Keratinocyte (primary cell): Measurements from ENCODE around the gene CXCL8. TPM values are rescaled to one million over a fixed set of nuclear protein-coding genes. Genes with fewer than 3 reads are reported as not detected.

ENCODE experiments used
- DNase-seq: peaks from one replicate; pipeline ENCODE4 v3.0.0-alpha.2; 2011; ENCODE audit warnings: low read depth, missing footprints, low spot score
- FAIRE-seq: peaks from 2 replicates; lab custom pipeline; 2011; peaks lifted over from hg19 to GRCh38; lab: Jason Lieb, UNC
- H2AFZ ChIP-seq: 2 replicates; pipeline ENCODE4 v1.6.0; 2012; ENCODE audit warnings: low read length, control low read depth, inconsistent platforms; ENCODE audit not compliant: control insufficient read depth
- H3K27ac ChIP-seq: 2 replicates; pipeline ENCODE4 v1.5.1; 2011; ENCODE audit warnings: low read length; ENCODE audit not compliant: control insufficient read depth, insufficient read depth
- H3K27me3 ChIP-seq: 3 replicates; pipeline ENCODE4 v1.6.0; 2011; ENCODE audit warnings: low read length; ENCODE audit not compliant: control insufficient read depth, insufficient read depth; ENCODE audit errors: extremely low read depth
- H3K36me3 ChIP-seq, 2 experiments: 2 replicates in 1 of 2; 3 replicates in 1 of 2; pipeline ENCODE4 v1.5.1; 2011; ENCODE audit warnings: low read length in 2 of 2, mild to moderate bottlenecking in 1 of 2; ENCODE audit not compliant: control insufficient read depth in 2 of 2, insufficient read depth in 2 of 2; ENCODE audit errors: extremely low read depth in 1 of 2
- H3K4me1 ChIP-seq: 3 replicates; pipeline ENCODE4 v1.5.1; 2011; ENCODE audit warnings: low read length; ENCODE audit not compliant: control insufficient read depth, insufficient read depth; ENCODE audit errors: extremely low read depth
- H3K4me2 ChIP-seq: 3 replicates; pipeline ENCODE4 v1.6.0; 2011; ENCODE audit warnings: low read depth, low read length; ENCODE audit not compliant: control insufficient read depth, insufficient read depth; ENCODE audit errors: extremely low read depth
- H3K4me3 ChIP-seq, 3 experiments: fragments of 200-600 bp in 1 of 3; sonication (generic) in 1 of 3; 2 replicates in 2 of 3; 3 replicates in 1 of 3; pipeline ENCODE4 v1.5.1; 2011 to 2016; ENCODE audit warnings: low read length in 3 of 3, mild to moderate bottlenecking in 3 of 3, control low read depth in 2 of 3, inconsistent platforms in 1 of 3, low read depth in 1 of 3, mixed read lengths in 1 of 3, mixed run types in 1 of 3, moderate library complexity in 1 of 3; ENCODE audit not compliant: control insufficient read depth in 2 of 3, insufficient read depth in 2 of 3; ENCODE audit errors: extremely low read depth in 1 of 3
- H3K79me2 ChIP-seq: 2 replicates; pipeline ENCODE4 v1.6.0; 2012; ENCODE audit warnings: low read length; ENCODE audit not compliant: control insufficient read depth, insufficient read depth
- H3K9ac ChIP-seq: 3 replicates; pipeline ENCODE4 v1.6.0; 2011; ENCODE audit warnings: low read length; ENCODE audit not compliant: control insufficient read depth, insufficient read depth; ENCODE audit errors: extremely low read depth
- H3K9me1 ChIP-seq: 3 replicates; pipeline ENCODE4 v1.6.0; 2011; ENCODE audit warnings: low read length; ENCODE audit not compliant: control insufficient read depth, insufficient read depth; ENCODE audit errors: extremely low read depth
- H3K9me3 ChIP-seq: 2 replicates; pipeline ENCODE4 v1.5.1; 2012; ENCODE audit warnings: low read depth, low read length; ENCODE audit not compliant: control insufficient read depth
- H4K20me1 ChIP-seq: 3 replicates; pipeline ENCODE4 v1.6.0; 2011; ENCODE audit warnings: low read length; ENCODE audit not compliant: control insufficient read depth, insufficient read depth; ENCODE audit errors: extremely low read depth
- EZH2 ChIP-seq: IDR thresholded peaks from one replicate; pipeline ENCODE4 v1.6.1; 2012; ENCODE audit warnings: inconsistent platforms, mild to moderate bottlenecking, low read length, moderate library complexity
- dilution Hi-C: fragments of 300-500 bp; cut with MboI; formaldehyde crosslinking; loops from one replicate; pipeline ENCODE4 v1.7.0; 2020; ENCODE audit warnings: low sequenced_read_pairs; ENCODE audit not compliant: extremely low pct_ligation_motif_present
- polyA plus RNA-seq, 5 experiments: library from polyadenylated mRNA; depleted of rRNA in 3 of 5; stranded (reverse) in 3 of 5; stranded (forward) in 1 of 5; unstranded in 1 of 5; fragments of >200 nt; gene quantifications; 1 replicate in 1 of 5; 2 replicates in 3 of 5; 3 replicates in 1 of 5; pipeline versions ENCODE4 v1.2.1 to v1.2.3, GENCODE V29; 2011 to 2012; ENCODE audit warnings: missing spikeins in 2 of 5, low read depth in 1 of 5, low replicate concordance in 1 of 5
- TF ChIP-seq, protein P1 (sequence below), 3 experiments: IDR thresholded peaks in 1 of 3; conservative IDR thresholded peaks in 1 of 3; optimal IDR thresholded peaks in 1 of 3; 2 replicates in 2 of 3; 3 replicates in 1 of 3; pipeline versions ENCODE3 to v1.5.1; 2011; ENCODE audit warnings: low read length in 3 of 3, mild to moderate bottlenecking in 3 of 3, moderate library complexity in 2 of 3, control low read depth in 1 of 3, inconsistent platforms in 1 of 3; ENCODE audit not compliant: insufficient read depth in 2 of 3; ENCODE audit errors: extremely low read depth in 1 of 3

Gene CXCL8
- polyA plus RNA-seq, 1 donor (not counting 4 experiments of a cell fraction or from before 2014, with no cell fraction given), result 65.4 TPM

GRCh38 chr4:73702796-73703287 is 37.5 kb upstream of the CXCL8 start:
- Histone ChIP-seq H2AFZ (no peak overlapping the region), H3K27ac (peak overlapping the region; percentile 79), H3K79me2 (no peaks in the 10 kb centered on the region), H3K4me3 (no peak overlapping the region), H3K9me3 (no peaks in the 10 kb centered on the region), H3K27me3 (no peaks in the 10 kb centered on the region), H4K20me1 (no peaks in the 10 kb centered on the region), H3K4me1 (peaks cover 67% of the 10 kb centered on the region), H3K4me2 (no peak overlapping the region), H3K9me1 (no peaks in the 10 kb centered on the region), H3K9ac (no peak overlapping the region), H3K36me3 (no peaks in the 10 kb centered on the region)
- dilution Hi-C loops, result no loop called here
- FAIRE-seq (peak; percentile 60), DNase-seq (no peak)
- TF ChIP-seq, protein P1, sequence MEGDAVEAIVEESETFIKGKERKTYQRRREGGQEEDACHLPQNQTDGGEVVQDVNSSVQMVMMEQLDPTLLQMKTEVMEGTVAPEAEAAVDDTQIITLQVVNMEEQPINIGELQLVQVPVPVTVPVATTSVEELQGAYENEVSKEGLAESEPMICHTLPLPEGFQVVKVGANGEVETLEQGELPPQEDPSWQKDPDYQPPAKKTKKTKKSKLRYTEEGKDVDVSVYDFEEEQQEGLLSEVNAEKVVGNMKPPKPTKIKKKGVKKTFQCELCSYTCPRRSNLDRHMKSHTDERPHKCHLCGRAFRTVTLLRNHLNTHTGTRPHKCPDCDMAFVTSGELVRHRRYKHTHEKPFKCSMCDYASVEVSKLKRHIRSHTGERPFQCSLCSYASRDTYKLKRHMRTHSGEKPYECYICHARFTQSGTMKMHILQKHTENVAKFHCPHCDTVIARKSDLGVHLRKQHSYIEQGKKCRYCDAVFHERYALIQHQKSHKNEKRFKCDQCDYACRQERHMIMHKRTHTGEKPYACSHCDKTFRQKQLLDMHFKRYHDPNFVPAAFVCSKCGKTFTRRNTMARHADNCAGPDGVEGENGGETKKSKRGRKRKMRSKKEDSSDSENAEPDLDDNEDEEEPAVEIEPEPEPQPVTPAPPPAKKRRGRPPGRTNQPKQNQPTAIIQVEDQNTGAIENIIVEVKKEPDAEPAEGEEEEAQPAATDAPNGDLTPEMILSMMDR (optimal IDR thresholded peaks at IDR 0.05 in 1 of 3, IDR thresholded peaks at IDR 0.05 in 1 of 3, conservative IDR thresholded peaks at IDR 0.05 in 1 of 3; ENCODE audit: extremely low read depth in 1 of 3, insufficient read depth in 2 of 3, low read length in 3 of 3), result no peak
- TF ChIP-seq EZH2, result no peak

DNA sequence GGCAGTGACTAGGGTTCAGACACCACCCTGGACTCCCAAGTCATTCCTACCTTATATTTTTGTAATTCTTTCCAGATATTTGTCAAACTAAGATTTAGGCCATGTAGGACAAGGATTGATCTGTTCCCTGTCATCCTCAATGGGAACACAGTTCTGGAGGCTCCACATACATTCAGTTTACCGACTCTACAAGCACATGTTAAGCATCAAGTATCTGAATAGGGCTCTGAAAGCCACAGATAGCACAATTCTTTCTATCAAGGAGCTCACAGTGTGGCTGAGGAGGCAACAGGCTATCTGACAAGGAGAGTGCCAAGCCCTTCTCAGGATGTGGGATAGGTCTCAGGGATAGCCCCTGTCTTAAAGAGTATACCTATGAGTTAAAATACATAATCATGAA is 37.0 kb upstream of the CXCL8 start:
- Histone ChIP-seq H2AFZ (peak overlapping the region; percentile 57), H3K4me2 (no peak overlapping the region), H3K27me3 (no peaks in the 10 kb centered on the region), H4K20me1 (no peaks in the 10 kb centered on the region), H3K9me3 (no peaks in the 10 kb centered on the region), H3K27ac (peak overlapping the region; percentile 79), H3K79me2 (no peaks in the 10 kb centered on the region), H3K4me1 (peaks cover 67% of the 10 kb centered on the region), H3K9ac (no peak overlapping the region), H3K4me3 (no peak overlapping the region), H3K9me1 (no peaks in the 10 kb centered on the region), H3K36me3 (no peaks in the 10 kb centered on the region)
- peak; percentile 55 for FAIRE-seq
- dilution Hi-C loops, result no loop called here
- no peak for DNase-seq
- TF ChIP-seq, protein P1 (optimal IDR thresholded peaks at IDR 0.05 in 1 of 3, IDR thresholded peaks at IDR 0.05 in 1 of 3, conservative IDR thresholded peaks at IDR 0.05 in 1 of 3; ENCODE audit: extremely low read depth in 1 of 3, insufficient read depth in 2 of 3, low read length in 3 of 3), result no peak
- TF ChIP-seq EZH2, result no peak
